ENCODE results near the gene RPS15.

Gene RPS15

DNA sequence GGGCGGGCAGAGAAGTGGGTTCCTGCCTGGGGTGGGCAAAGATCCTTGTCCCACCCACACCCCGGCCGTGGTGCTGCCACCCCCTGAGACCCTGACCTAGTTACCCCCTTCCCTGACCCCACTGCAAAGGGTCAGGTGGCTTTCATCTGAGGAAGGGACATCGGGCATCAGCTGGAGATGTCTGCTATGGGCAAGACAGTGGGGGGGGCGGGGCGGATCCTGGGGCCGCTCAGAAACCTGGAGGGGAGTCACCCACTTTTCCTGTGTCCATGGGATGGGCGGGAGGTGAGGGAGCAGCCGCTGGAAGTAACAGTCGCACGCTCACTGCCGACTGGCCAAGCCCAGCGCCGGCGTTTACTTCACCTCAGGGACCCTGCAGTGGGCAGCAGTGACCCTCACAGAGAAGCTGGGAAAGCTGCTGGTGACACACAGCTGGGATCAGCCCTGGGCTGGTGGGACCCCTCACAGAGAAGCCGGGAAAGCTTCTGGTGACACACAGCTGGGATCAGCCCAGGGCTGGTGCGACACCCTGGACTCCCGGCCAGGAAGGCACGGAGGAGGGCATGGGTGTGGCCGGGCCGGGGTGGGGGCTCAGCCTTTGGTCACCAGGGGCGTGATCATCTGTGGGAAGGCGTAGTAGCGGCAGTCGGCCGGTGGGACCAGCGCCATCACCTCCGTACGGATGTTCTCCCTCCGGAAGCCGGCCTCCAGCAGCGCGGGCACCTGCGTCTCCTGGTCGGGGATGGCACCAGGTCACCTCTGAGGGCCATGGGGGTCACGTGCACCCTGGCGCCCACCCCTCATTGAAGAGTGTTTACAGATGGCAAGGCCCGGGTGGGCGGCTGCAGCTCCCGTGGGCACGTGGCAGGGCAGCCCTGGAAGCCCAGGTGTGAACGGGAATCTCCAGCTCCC, 41.2 kb upstream of the RPS15 start:
- Mint-ChIP-seq H3K4me1 (no peaks in the 10 kb centered on the region), H3K36me3 (ENCODE audit: low read depth) (peaks cover 5% of the 10 kb centered on the region), H3K27ac (no peak overlapping the region), H3K27me3 (ENCODE audit: low read depth) (no peaks in the 10 kb centered on the region), H3K9me3 (no peaks in the 10 kb centered on the region), H3K4me3 (no peak overlapping the region)
- no peak for TF ChIP-seq CTCF (IDR thresholded peaks at IDR 0.05; ENCODE audit: unreplicated experiment in 3 of 3)

GRCh38 chr19:1397838-1398237, 40.4 kb upstream of the RPS15 start:
- H3K9me3 Mint-ChIP-seq: no peaks in the 10 kb centered on the region
- no peaks in the 10 kb centered on the region for H3K27me3 Mint-ChIP-seq (ENCODE audit: low read depth)
- H3K4me1 Mint-ChIP-seq: peaks cover 4% of the 10 kb centered on the region
- TF ChIP-seq CTCF (IDR thresholded peaks at IDR 0.05; ENCODE audit: unreplicated experiment in 3 of 3): no peak
- H3K36me3 Mint-ChIP-seq (ENCODE audit: low read depth): no peaks in the 10 kb centered on the region
- peak overlapping the region in 1 of 3 experiments; percentile 21 for H3K4me3 Mint-ChIP-seq
- no peak overlapping the region for H3K27ac Mint-ChIP-seq

DNA sequence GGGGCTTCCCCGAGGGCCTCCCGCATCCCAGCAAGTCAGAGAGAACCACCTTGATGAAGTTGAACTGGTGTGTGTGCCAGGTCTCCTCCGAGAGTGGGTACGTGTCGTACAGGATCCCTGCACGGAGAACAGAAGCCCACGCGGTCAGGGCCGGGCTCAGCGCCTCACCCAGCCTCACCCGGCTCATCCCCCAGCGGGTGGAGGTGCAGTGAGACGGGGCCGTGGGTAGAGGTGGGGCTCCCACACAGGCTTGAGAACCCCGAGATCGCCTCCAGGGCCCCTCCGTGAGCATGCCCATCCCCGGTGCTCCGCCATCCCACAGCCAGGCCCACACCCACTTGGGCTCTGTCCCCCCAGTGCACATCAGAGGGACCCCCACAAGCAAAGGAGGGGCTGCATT, 39.1 kb upstream of the RPS15 start:
- Mint-ChIP-seq H3K9me3 (no peaks in the 10 kb centered on the region), H3K27me3 (ENCODE audit: low read depth) (peaks cover 4% of the 10 kb centered on the region), H3K4me1 (peaks cover 10% of the 10 kb centered on the region), H3K4me3 (peak overlapping the region in 2 of 3 experiments; percentile 60 to 78), H3K27ac (no peak overlapping the region), H3K36me3 (ENCODE audit: low read depth) (no peaks in the 10 kb centered on the region)
- no peak for TF ChIP-seq CTCF (IDR thresholded peaks at IDR 0.05; ENCODE audit: unreplicated experiment in 3 of 3)

GRCh38 chr19:1399745-1400144, 38.5 kb upstream of the RPS15 start:
- no peaks in the 10 kb centered on the region for H3K9me3 Mint-ChIP-seq
- H3K27ac Mint-ChIP-seq: no peak overlapping the region
- TF ChIP-seq CTCF (IDR thresholded peaks at IDR 0.05; ENCODE audit: unreplicated experiment in 3 of 3): no peak
- H3K36me3 Mint-ChIP-seq (ENCODE audit: low read depth): no peaks in the 10 kb centered on the region
- peak overlapping the region in 1 of 3 experiments; percentile 38 for H3K4me3 Mint-ChIP-seq
- H3K4me1 Mint-ChIP-seq: peaks cover 10% of the 10 kb centered on the region
- peaks cover 4% of the 10 kb centered on the region for H3K27me3 Mint-ChIP-seq (ENCODE audit: low read depth)

DNA sequence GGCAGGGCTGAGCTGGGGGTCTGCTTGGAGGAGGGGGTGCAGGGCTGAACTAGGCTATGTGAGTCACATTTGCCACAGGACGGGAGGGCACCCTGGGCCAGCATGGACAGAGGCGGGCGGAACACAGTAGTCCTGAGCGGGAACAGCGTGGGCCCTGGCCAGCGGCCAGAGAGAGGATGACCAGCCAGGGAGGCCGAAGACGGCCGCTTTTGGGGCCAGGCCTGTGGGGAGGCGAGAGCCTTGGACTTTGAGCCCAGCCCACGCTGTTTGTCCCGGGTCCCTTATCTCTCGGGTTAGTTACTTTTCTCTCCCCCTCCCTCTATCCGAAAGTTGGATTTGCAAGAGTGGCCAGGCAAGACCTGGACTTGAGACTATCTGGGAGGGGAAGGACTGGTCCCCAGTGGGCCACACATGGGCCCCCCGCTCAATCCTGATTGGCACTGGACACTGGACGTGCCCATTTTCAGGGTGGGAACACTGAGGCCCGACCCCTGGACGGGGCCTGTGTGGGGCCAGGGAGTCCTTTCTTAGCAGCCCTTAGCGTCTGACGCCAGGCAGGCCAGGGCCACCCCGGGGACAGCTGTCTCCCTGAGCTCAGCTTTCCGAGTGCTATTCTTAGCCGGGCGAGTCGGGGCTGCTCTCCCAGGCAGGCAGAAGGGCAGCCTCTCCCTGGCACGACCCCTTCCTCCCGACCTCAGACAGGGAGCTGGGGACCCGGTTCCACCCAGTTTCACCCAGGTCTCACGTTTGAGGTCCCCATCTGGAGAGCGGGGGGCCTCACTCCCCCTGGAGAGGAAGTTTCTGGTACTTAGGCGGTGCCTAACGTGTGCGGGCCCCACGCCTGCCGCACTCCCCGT, 37.7 kb upstream of the RPS15 start:
- TF ChIP-seq CTCF (IDR thresholded peaks at IDR 0.05; ENCODE audit: unreplicated experiment in 3 of 3): no peak
- peaks cover 4% of the 10 kb centered on the region for H3K27me3 Mint-ChIP-seq (ENCODE audit: low read depth)
- no peaks in the 10 kb centered on the region for H3K9me3 Mint-ChIP-seq
- H3K4me3 Mint-ChIP-seq: peak overlapping the region; percentile 76 to 85 (median 79)
- no peaks in the 10 kb centered on the region for H3K36me3 Mint-ChIP-seq (ENCODE audit: low read depth)
- H3K4me1 Mint-ChIP-seq: peaks cover 10% of the 10 kb centered on the region
- H3K27ac Mint-ChIP-seq: no peak overlapping the region

All from nephron (organoid).